GM23338 (cell line): ENCODE results near the gene DTNB. TPM values are rescaled to one million over a fixed set of nuclear protein-coding genes. Genes with fewer than 3 reads are reported as not detected.

ENCODE experiments used
- CREB1 ChIP-seq: fragments of 250-450 bp; sonication (Bioruptor Pico); IDR thresholded peaks from 2 replicates; pipeline ENCODE4 v1.5.0; 2020; ENCODE audit warnings: low read depth, mild to moderate bottlenecking, moderate library complexity
- ETS1 ChIP-seq: IDR thresholded peaks from 2 replicates; pipeline ENCODE4 v1.6.1; 2016; ENCODE audit warnings: antibody characterized with exemption
- EZH2 ChIP-seq: fragments of 200-600 bp; sonication (generic); IDR thresholded peaks from one replicate; pipeline ENCODE4 v1.8.0; 2017; ENCODE audit warnings: antibody characterized with exemption, mild to moderate bottlenecking, low read depth; ENCODE audit not compliant: unreplicated experiment
- REST ChIP-seq: IDR thresholded peaks from one replicate; pipeline ENCODE4 v1.6.1; 2018; ENCODE audit warnings: antibody characterized with exemption; ENCODE audit not compliant: unreplicated experiment
- STAT1 ChIP-seq: IDR thresholded peaks from one replicate; pipeline ENCODE4 v1.6.1; 2016; ENCODE audit warnings: antibody characterized with exemption; ENCODE audit not compliant: unreplicated experiment
- ZNF462 ChIP-seq: fragments of 250-450 bp; sonication (Bioruptor Pico); IDR thresholded peaks from 2 replicates; pipeline ENCODE4 v1.5.0; 2020; ENCODE audit warnings: mild to moderate bottlenecking, moderate library complexity
- polyA plus RNA-seq: library from polyadenylated mRNA; unstranded; fragments of >200 nt; fragmentation: Nextera tagmentation; extraction: Ambion mirVana; gene quantifications from 2 replicates; pipeline ENCODE4 v1.2.1, GENCODE V29; 2016
- total RNA-seq: library from RNA; depleted of rRNA; stranded (reverse); fragments of >200 nt; shearing (Covaris generic); gene quantifications from 2 replicates; pipeline ENCODE4 v1.2.3, GENCODE V29; 2014

DTNB gene
- total and polyA plus RNA-seq, 2 experiments from 2014 or later = 22.1 to 29.4 TPM

- TF ChIP-seq ZNF462 (CRISPR knock-in tag) (no peak), ETS1 (no peak), CREB1 (CRISPR knock-in tag) (no peak), REST (no peak), STAT1 (no peak), EZH2 (no peak)
These were observed 54.2 kb downstream of the DTNB start (continued) for GRCh38 chr2:25619185-25619584.
